K562 (cell line): ENCODE measurements around the gene CRYBG1. TPM values are rescaled to one million over a fixed set of nuclear protein-coding genes. Genes with fewer than 3 reads are reported as not detected.
A peak's percentile ranks its signal among the peaks of the same experiment; 100 is the strongest.

Experiments used
- ARHGAP35 ChIP-seq: fragments of 450-650 bp; IDR thresholded peaks from 2 replicates; pipeline ENCODE4 v1.6.1; 2018; ENCODE audit not compliant: partially characterized antibody
- ATF1 ChIP-seq, 2 experiments: fragments of 450-650 bp in 1 of 2; IDR thresholded peaks; 2 replicates each; pipeline ENCODE4 v1.6.1; 2016; ENCODE audit warnings: missing compliant biosample characterization in 1 of 2, missing genetic modification characterization in 1 of 2
- BDP1 ChIP-seq: IDR thresholded peaks from 3 replicates; pipeline ENCODE4 v1.6.1; 2011; ENCODE audit not compliant: insufficient read length, insufficient read depth
- BRCA1 ChIP-seq, 2 experiments: fragments of 450-650 bp in 1 of 2; sonication (generic) in 1 of 2; formaldehyde crosslinking in 1 of 2; IDR thresholded peaks; 2 replicates each; pipeline versions ENCODE4 v1.5.0 to v1.6.1; 2017 to 2020; ENCODE audit warnings: mild to moderate bottlenecking in 1 of 2, missing genetic modification reagents in 1 of 2
- BRD4 ChIP-seq: fragments of 200-600 bp; sonication (generic); IDR thresholded peaks from 2 replicates; pipeline ENCODE4 v1.6.1; 2017; ENCODE audit warnings: inconsistent platforms
- HMBOX1 ChIP-seq: sonication (generic); IDR thresholded peaks from 2 replicates; pipeline ENCODE4 v1.6.1; 2016
- HMG20B ChIP-seq: fragments of 250-450 bp; sonication (Bioruptor Pico); IDR thresholded peaks from 2 replicates; pipeline ENCODE4 v1.5.0; 2021; ENCODE audit warnings: mild to moderate bottlenecking
- MAZ ChIP-seq, 2 experiments: fragments of 450-650 bp in 1 of 2; sonication (generic) in 1 of 2; formaldehyde crosslinking; IDR thresholded peaks in 1 of 2; conservative IDR thresholded peaks in 1 of 2; 2 replicates each; pipeline versions ENCODE4 v1.4.0 to v1.5.0; 2020; ENCODE audit warnings: mild to moderate bottlenecking in 1 of 2, missing genetic modification reagents in 1 of 2
- NFIX ChIP-seq: fragments of 250-450 bp; sonication (Bioruptor Pico); IDR thresholded peaks from 2 replicates; pipeline ENCODE4 v1.4.0; 2020; ENCODE audit warnings: low read depth, mild to moderate bottlenecking, moderate library complexity
- NUFIP1 ChIP-seq: fragments of 450-650 bp; IDR thresholded peaks from 2 replicates; pipeline ENCODE4 v1.6.1; 2018; ENCODE audit not compliant: partially characterized antibody
- PML ChIP-seq: IDR thresholded peaks from 2 replicates; pipeline ENCODE4 v1.6.1; 2012; ENCODE audit warnings: low read length, inconsistent platforms
- PRPF4 ChIP-seq: fragments of 200-400 bp; formaldehyde crosslinking; IDR thresholded peaks from one replicate; pipeline ENCODE4 v1.6.1; 2017; ENCODE audit warnings: low read length, low read depth, mild to moderate bottlenecking; ENCODE audit not compliant: insufficient read depth, poor library complexity, severe bottlenecking
- RBM14 ChIP-seq: fragments of 200-400 bp; formaldehyde crosslinking; IDR thresholded peaks from 2 replicates; pipeline ENCODE4 v1.6.1; 2018; ENCODE audit warnings: low read depth, mild to moderate bottlenecking, low read length, moderate library complexity, borderline replicate concordance; ENCODE audit not compliant: insufficient read depth
- TAL1 ChIP-seq: fragments of 450-650 bp; IDR thresholded peaks from 2 replicates; pipeline ENCODE4 v1.6.1; 2016; ENCODE audit warnings: mild to moderate bottlenecking
- TEAD4 ChIP-seq, 2 experiments: sonication (generic) in 1 of 2; formaldehyde crosslinking in 1 of 2; IDR thresholded peaks; 2 replicates each; pipeline versions ENCODE4 v1.6.1 to v1.8.0; 2012 to 2022; ENCODE audit warnings: borderline replicate concordance in 1 of 2, inconsistent platforms in 1 of 2, low read length in 1 of 2, mild to moderate bottlenecking in 1 of 2, missing genetic modification reagents in 1 of 2
- ZNF408 ChIP-seq: fragments of 250-450 bp; sonication (Bioruptor Pico); IDR thresholded peaks from 2 replicates; pipeline ENCODE4 v1.4.0; 2020; ENCODE audit warnings: low read depth, mild to moderate bottlenecking, moderate library complexity
- ZNF551 ChIP-seq: fragments of 250-450 bp; sonication (Bioruptor Pico); IDR thresholded peaks from 2 replicates; pipeline ENCODE4 v1.5.0; 2021; ENCODE audit warnings: mild to moderate bottlenecking, moderate library complexity
- polyA plus RNA-seq, 8 experiments: library from polyadenylated mRNA; depleted of rRNA in 4 of 8; stranded (reverse) in 5 of 8; unstranded in 3 of 8; fragments of >200 nt; fragmentation: Nextera tagmentation in 2 of 8; fragmentation: Illumina TruSeq in 1 of 8; extraction: Ambion mirVana in 2 of 8; extraction: Trizol in 1 of 8; gene quantifications; 2 replicates each; pipeline versions ENCODE4 v1.2.1 to v1.2.3, GENCODE V29; 2011 to 2014; ENCODE audit warnings: inconsistent platforms in 1 of 8, missing spikeins in 1 of 8
- total RNA-seq, 7 experiments: library from RNA; depleted of rRNA in 6 of 7; stranded (reverse); fragments of >200 nt in 6 of 7; fragmentation: Illumina TruSeq in 2 of 7; extraction: Trizol in 2 of 7; gene quantifications; 2 replicates each; pipeline versions ENCODE4 v1.2.1 to v1.2.3, GENCODE V29; 2011 to 2021; ENCODE audit warnings: low replicate concordance in 1 of 7
- TF ChIP-seq, protein P1 (sequence below): fragments of 450-650 bp; IDR thresholded peaks from 2 replicates; pipeline ENCODE4 v1.7.1; 2018; ENCODE audit warnings: mild to moderate bottlenecking, low read depth; ENCODE audit not compliant: partially characterized antibody
- TF ChIP-seq, protein P2 (sequence below): fragments of 250-450 bp; sonication (Bioruptor Pico); IDR thresholded peaks from 2 replicates; pipeline ENCODE4 v1.5.0; 2020; ENCODE audit warnings: mild to moderate bottlenecking, borderline replicate concordance
- TF ChIP-seq, protein P3 (sequence below): fragments of 450-650 bp; IDR thresholded peaks from 2 replicates; pipeline ENCODE4 v1.6.1; 2014; ENCODE audit warnings: low read depth, mild to moderate bottlenecking, moderate library complexity, borderline replicate concordance

Gene CRYBG1
- total and polyA plus RNA-seq, 9 of the 15 experiments (the other 6 are each of a cell fraction or from before 2014, with no cell fraction given) = 0.07 to 0.47 (median 0.11) TPM

DNA sequence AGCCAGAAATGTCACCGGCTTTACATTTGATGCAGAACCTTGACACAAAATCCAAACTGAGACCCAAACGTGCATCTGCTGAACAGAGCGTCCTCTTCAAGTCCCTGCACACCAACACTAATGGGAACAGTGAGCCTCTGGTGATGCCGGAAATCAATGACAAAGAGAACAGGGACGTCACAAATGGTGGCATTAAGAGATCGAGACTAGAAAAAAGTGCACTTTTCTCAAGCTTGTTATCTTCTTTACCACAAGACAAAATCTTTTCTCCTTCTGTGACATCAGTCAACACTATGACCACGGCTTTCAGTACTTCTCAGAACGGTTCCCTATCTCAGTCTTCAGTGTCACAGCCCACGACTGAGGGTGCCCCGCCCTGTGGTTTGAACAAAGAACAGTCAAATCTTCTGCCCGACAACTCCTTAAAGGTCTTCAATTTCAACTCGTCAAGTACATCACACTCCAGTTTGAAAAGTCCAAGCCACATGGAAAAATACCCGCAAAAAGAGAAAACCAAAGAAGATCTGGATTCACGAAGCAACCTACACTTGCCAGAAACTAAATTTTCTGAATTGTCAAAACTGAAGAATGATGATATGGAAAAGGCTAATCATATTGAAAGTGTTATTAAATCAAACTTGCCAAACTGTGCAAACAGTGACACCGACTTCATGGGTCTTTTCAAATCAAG, 160.3 kb downstream of the CRYBG1 start (continued):
- no peak for TF ChIP-seq NUFIP1
- TF ChIP-seq MAZ (CRISPR knock-in tag; conservative IDR thresholded peaks at IDR 0.05 in 1 of 2, IDR thresholded peaks at IDR 0.05 in 1 of 2) = peak; percentile 69 to 71
- no peak for TF ChIP-seq PRPF4
- peak; percentile 97 for TF ChIP-seq PML
- peak; percentile 54; the same call in 1 of the 2 replicates for TF ChIP-seq HMBOX1
- no peak for TF ChIP-seq NFIX (CRISPR knock-in tag)
- peak; percentile 98 for TF ChIP-seq TEAD4 (IDR thresholded peaks at IDR 0.05; ENCODE audit: low read length)
- no peak for TF ChIP-seq TEAD4 (CRISPR knock-in tag; IDR thresholded peaks at IDR 0.05; ENCODE audit: borderline replicate concordance)
- TF ChIP-seq, protein P1, sequence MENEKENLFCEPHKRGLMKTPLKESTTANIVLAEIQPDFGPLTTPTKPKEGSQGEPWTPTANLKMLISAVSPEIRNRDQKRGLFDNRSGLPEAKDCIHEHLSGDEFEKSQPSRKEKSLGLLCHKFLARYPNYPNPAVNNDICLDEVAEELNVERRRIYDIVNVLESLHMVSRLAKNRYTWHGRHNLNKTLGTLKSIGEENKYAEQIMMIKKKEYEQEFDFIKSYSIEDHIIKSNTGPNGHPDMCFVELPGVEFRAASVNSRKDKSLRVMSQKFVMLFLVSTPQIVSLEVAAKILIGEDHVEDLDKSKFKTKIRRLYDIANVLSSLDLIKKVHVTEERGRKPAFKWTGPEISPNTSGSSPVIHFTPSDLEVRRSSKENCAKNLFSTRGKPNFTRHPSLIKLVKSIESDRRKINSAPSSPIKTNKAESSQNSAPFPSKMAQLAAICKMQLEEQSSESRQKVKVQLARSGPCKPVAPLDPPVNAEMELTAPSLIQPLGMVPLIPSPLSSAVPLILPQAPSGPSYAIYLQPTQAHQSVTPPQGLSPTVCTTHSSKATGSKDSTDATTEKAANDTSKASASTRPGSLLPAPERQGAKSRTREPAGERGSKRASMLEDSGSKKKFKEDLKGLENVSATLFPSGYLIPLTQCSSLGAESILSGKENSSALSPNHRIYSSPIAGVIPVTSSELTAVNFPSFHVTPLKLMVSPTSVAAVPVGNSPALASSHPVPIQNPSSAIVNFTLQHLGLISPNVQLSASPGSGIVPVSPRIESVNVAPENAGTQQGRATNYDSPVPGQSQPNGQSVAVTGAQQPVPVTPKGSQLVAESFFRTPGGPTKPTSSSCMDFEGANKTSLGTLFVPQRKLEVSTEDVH = peak; percentile 19
- TF ChIP-seq, protein P2, sequence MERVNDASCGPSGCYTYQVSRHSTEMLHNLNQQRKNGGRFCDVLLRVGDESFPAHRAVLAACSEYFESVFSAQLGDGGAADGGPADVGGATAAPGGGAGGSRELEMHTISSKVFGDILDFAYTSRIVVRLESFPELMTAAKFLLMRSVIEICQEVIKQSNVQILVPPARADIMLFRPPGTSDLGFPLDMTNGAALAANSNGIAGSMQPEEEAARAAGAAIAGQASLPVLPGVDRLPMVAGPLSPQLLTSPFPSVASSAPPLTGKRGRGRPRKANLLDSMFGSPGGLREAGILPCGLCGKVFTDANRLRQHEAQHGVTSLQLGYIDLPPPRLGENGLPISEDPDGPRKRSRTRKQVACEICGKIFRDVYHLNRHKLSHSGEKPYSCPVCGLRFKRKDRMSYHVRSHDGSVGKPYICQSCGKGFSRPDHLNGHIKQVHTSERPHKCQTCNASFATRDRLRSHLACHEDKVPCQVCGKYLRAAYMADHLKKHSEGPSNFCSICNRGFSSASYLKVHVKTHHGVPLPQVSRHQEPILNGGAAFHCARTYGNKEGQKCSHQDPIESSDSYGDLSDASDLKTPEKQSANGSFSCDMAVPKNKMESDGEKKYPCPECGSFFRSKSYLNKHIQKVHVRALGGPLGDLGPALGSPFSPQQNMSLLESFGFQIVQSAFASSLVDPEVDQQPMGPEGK (CRISPR knock-in tag) = no peak
- TF ChIP-seq BRCA1 (IDR thresholded peaks at IDR 0.05) = no peak
- TF ChIP-seq BRCA1 (CRISPR knock-in tag; IDR thresholded peaks at IDR 0.05) = no peak
- TF ChIP-seq RBM14 = no peak
- peak; percentile 18 for TF ChIP-seq ARHGAP35
- TF ChIP-seq ATF1 (CRISPR knock-in tag; IDR thresholded peaks at IDR 0.05) = no peak
- TF ChIP-seq ATF1 (tag; IDR thresholded peaks at IDR 0.05) = peak; percentile 85
- TF ChIP-seq HMG20B (CRISPR knock-in tag) = no peak
- TF ChIP-seq ZNF408 (CRISPR knock-in tag) = no peak
- TF ChIP-seq TAL1 = peak; percentile 95
- TF ChIP-seq BDP1 = no peak
- TF ChIP-seq BRD4 = no peak
- TF ChIP-seq, protein P3, sequence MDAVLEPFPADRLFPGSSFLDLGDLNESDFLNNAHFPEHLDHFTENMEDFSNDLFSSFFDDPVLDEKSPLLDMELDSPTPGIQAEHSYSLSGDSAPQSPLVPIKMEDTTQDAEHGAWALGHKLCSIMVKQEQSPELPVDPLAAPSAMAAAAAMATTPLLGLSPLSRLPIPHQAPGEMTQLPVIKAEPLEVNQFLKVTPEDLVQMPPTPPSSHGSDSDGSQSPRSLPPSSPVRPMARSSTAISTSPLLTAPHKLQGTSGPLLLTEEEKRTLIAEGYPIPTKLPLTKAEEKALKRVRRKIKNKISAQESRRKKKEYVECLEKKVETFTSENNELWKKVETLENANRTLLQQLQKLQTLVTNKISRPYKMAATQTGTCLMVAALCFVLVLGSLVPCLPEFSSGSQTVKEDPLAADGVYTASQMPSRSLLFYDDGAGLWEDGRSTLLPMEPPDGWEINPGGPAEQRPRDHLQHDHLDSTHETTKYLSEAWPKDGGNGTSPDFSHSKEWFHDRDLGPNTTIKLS = no peak
- TF ChIP-seq ZNF551 (CRISPR knock-in tag) = no peak
